Caco-2 (cell line): ENCODE data around the gene NDUFB3. TPM values are rescaled to one million over a fixed set of nuclear protein-coding genes. Genes with fewer than 3 reads are reported as not detected.

ENCODE experiments used
- BruUV-seq: library from RNA; stranded (reverse); fragments of 400-500 nt; replicated peaks from 2 replicates; lab custom pipeline; 2021; lab: Mats Ljungman, UMichigan
- CTCF ChIA-PET: fragments of 300-600 bp; sonication (Branson Sonifier 250); formaldehyde crosslinking; loops from one replicate; lab custom pipeline; 2022; ENCODE audit warnings: antibody characterized with exemption; lab: Charles Lee
- POLR2A ChIA-PET: fragments of 300-600 bp; sonication (Branson Sonifier 250); formaldehyde crosslinking; loops from one replicate; lab custom pipeline; 2022; ENCODE audit warnings: antibody characterized with exemption; lab: Charles Lee
- DNase-seq, 2 experiments: peaks; one replicate each; pipeline versions ENCODE4 v3.0.0 to v3.0.0-alpha.2; 2020 to 2022
- H3K27me3 ChIP-seq: replicated peaks from 2 replicates; pipeline ENCODE4 v1.6.0; 2011; ENCODE audit warnings: low read length; ENCODE audit not compliant: control insufficient read depth, insufficient read depth
- H3K36me3 ChIP-seq: 2 replicates; pipeline ENCODE4 v1.5.1; 2011; ENCODE audit warnings: low read length; ENCODE audit not compliant: control insufficient read depth, insufficient read depth
- H3K4me1 ChIP-seq: fragments of 250-450 bp; sonication (Bioruptor Pico); 2 replicates; pipeline ENCODE4 v1.5.1; 2020; ENCODE audit warnings: mild to moderate bottlenecking
- H3K4me3 ChIP-seq: 2 replicates; pipeline ENCODE4 v1.5.1; 2011; ENCODE audit warnings: low read depth, mild to moderate bottlenecking, control low read depth, low read length
- H3K9me3 ChIP-seq: fragments of 250-450 bp; sonication (Bioruptor Pico); 2 replicates; pipeline ENCODE4 v1.5.1; 2020; ENCODE audit warnings: mild to moderate bottlenecking, moderate library complexity
- H3K27ac Mint-ChIP-seq: one replicate; pipeline ENCODE4 v1.8.0; 2022; ENCODE audit warnings: mixed read lengths; ENCODE audit not compliant: unreplicated experiment
- H3K27me3 Mint-ChIP-seq: one replicate; pipeline ENCODE4 v1.8.0; 2022; ENCODE audit warnings: mixed read lengths; ENCODE audit not compliant: insufficient read depth, unreplicated experiment
- H3K36me3 Mint-ChIP-seq: one replicate; pipeline ENCODE4 v1.8.0; 2022; ENCODE audit warnings: mild to moderate bottlenecking, mixed read lengths; ENCODE audit not compliant: insufficient read depth, unreplicated experiment
- H3K4me1 Mint-ChIP-seq: one replicate; pipeline ENCODE4 v1.8.0; 2022; ENCODE audit warnings: low read depth, mixed read lengths; ENCODE audit not compliant: unreplicated experiment
- H3K4me3 Mint-ChIP-seq: one replicate; pipeline ENCODE4 v1.8.0; 2022; ENCODE audit warnings: mild to moderate bottlenecking, moderate library complexity, mixed read lengths; ENCODE audit not compliant: unreplicated experiment
- H3K9me3 Mint-ChIP-seq: one replicate; pipeline ENCODE4 v1.8.0; 2022; ENCODE audit warnings: mixed read lengths; ENCODE audit not compliant: unreplicated experiment
- CTCF ChIP-seq, 2 experiments: fragments of 200-600 bp in 1 of 2; IDR thresholded peaks; 1 replicate in 1 of 2; 2 replicates in 1 of 2; pipeline versions ENCODE4 v1.5.1 to v1.8.0; 2011 to 2022; ENCODE audit warnings: antibody characterized with exemption in 1 of 2, control low read depth in 1 of 2, inconsistent platforms in 1 of 2, low read depth in 1 of 2, low read length in 1 of 2, mild to moderate bottlenecking in 1 of 2, moderate library complexity in 1 of 2; ENCODE audit not compliant: insufficient read depth in 1 of 2, severe bottlenecking in 1 of 2, unreplicated experiment in 1 of 2
- intact Hi-C: fragments of 100-400 bp; cut with micrococcal nuclease; formaldehyde crosslinking; loops from one replicate; pipeline ENCODE4 v1.10.0; 2022; ENCODE audit not compliant: unreplicated experiment
- total RNA-seq: library from RNA; stranded (reverse); gene quantifications from 2 replicates; pipeline ENCODE4 v1.2.3, GENCODE V29; 2022

NDUFB3 gene
- total RNA-seq, 1 experiment from 2014 or later: 117 TPM

GRCh38 chr2:201118961-201119854, 47.4 kb downstream of the NDUFB3 start:
- DNase-seq: peak in 1 of 2 experiments; percentile 64
- intact Hi-C loops: loop anchor here (1.0 to 5.0 kb wide), 3 partner anchors 39 to 333 kb away; partner anchors contain the start of genes NIF3L1, PPIL3, STRADB and TRAK2
- H3K9me3 Mint-ChIP-seq: no peaks in the 10 kb centered on the region
- Histone ChIP-seq H3K4me3 (peak overlapping the region; percentile 85), H3K4me1 (peaks cover 51% of the 10 kb centered on the region), H3K36me3 (no peaks in the 10 kb centered on the region), H3K9me3 (no peaks in the 10 kb centered on the region), H3K27me3 (no peaks in the 10 kb centered on the region)
- POLR2A ChIA-PET: interaction anchor here (1.4 kb wide), 1 partner anchor 39 kb away, joined by 6 read pairs; no protein-coding TSS in a partner anchor
- H3K27ac Mint-ChIP-seq: peak overlapping the region; percentile 91
- TF ChIP-seq CTCF (IDR thresholded peaks at IDR 0.05; ENCODE audit: insufficient read depth in 1 of 2, low read depth in 1 of 2, low read length in 1 of 2, severe bottlenecking in 1 of 2, unreplicated experiment in 1 of 2): no peak
- no peaks in the 10 kb centered on the region for H3K27me3 Mint-ChIP-seq
- H3K36me3 Mint-ChIP-seq: peaks cover 40% of the 10 kb centered on the region
- peak overlapping the region; percentile 98 for H3K4me3 Mint-ChIP-seq
- BruUV-seq: no TSS peak
- H3K4me1 Mint-ChIP-seq: peaks cover 45% of the 10 kb centered on the region
- CTCF ChIA-PET: interaction anchor here (1.4 kb wide), 2 partner anchors 25 to 39 kb away, joined by 5 to 9 read pairs; no protein-coding TSS in a partner anchor

- H3K4me3 Mint-ChIP-seq: no peak overlapping the region
- no peak for TF ChIP-seq CTCF (IDR thresholded peaks at IDR 0.05; ENCODE audit: insufficient read depth in 1 of 2, low read depth in 1 of 2, low read length in 1 of 2, severe bottlenecking in 1 of 2, unreplicated experiment in 1 of 2)
- H3K4me3 ChIP-seq: no peak overlapping the region
- H3K9me3 Mint-ChIP-seq: no peaks in the 10 kb centered on the region
- intact Hi-C loops: no loop called here
- ChIA-PET CTCF (interaction anchor here (0.5 to 0.6 kb wide), 2 partner anchors 20 to 36 kb away, joined by 5 to 7 read pairs; no protein-coding TSS in a partner anchor), POLR2A (no interaction called here)
- peaks cover 65% of the 10 kb centered on the region for H3K4me1 Mint-ChIP-seq
- H3K36me3 ChIP-seq: no peaks in the 10 kb centered on the region
- peaks cover 62% of the 10 kb centered on the region for H3K4me1 ChIP-seq
- H3K27me3 Mint-ChIP-seq: no peaks in the 10 kb centered on the region
- no peaks in the 10 kb centered on the region for H3K27me3 ChIP-seq
- no peaks in the 10 kb centered on the region for H3K9me3 ChIP-seq
- H3K27ac Mint-ChIP-seq: peak overlapping the region; percentile 9
- no TSS peak for BruUV-seq
- no peak for DNase-seq
- H3K36me3 Mint-ChIP-seq: peaks cover 32% of the 10 kb centered on the region
Measured at GRCh38 chr2:201122276-201122675, 50.5 kb downstream of the NDUFB3 start.
